22Rv1 (cell line): ENCODE results near the gene LRRC4B.

ENCODE experiments used
- CTCF ChIP-seq: fragments of 450-650 bp; IDR thresholded peaks from 2 replicates; pipeline ENCODE4 v1.5.1; 2017; ENCODE audit warnings: mild to moderate bottlenecking
- ZFX ChIP-seq: fragments of 450-650 bp; IDR thresholded peaks from 2 replicates; pipeline ENCODE4 v1.6.1; 2017; ENCODE audit warnings: antibody characterized with exemption, borderline replicate concordance

DNA sequence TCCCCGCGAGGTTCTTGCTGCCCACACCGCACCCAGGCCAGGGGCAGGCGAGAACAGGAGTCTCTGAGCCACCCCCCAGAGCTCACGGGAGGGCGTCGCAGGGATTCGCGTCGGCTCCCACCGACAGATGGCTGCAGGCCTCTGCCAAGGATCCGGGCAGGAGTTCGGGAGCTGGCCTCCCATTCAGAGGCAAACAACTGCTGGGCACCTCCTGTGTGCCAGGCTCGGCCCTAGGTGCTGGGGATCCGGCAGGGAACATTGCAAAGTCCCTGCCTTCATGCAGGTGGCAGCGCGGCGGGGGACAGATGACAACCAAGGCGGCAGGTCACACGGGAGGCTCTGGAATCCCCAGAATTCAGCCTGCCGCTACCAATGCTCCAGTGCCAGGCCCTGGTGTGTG lies 25.3 kb downstream of the LRRC4B start:
- TF ChIP-seq CTCF (no peak), ZFX (no peak)
